Stimulated activated CD8-positive, alpha-beta memory T cell treated with anti-CD3 and anti-CD28 coated beads, Interleukin-12 subunit alpha, Interleukin-12 subunit beta, amount 100 ng/mL, for 4 hours (primary cell): ENCODE results near the gene VSTM4.

ENCODE experiments used
- DNase-seq: peaks from one replicate; pipeline ENCODE4 v3.0.0-alpha.2; 2020; ENCODE audit warnings: low read depth

Gene VSTM4

DNA sequence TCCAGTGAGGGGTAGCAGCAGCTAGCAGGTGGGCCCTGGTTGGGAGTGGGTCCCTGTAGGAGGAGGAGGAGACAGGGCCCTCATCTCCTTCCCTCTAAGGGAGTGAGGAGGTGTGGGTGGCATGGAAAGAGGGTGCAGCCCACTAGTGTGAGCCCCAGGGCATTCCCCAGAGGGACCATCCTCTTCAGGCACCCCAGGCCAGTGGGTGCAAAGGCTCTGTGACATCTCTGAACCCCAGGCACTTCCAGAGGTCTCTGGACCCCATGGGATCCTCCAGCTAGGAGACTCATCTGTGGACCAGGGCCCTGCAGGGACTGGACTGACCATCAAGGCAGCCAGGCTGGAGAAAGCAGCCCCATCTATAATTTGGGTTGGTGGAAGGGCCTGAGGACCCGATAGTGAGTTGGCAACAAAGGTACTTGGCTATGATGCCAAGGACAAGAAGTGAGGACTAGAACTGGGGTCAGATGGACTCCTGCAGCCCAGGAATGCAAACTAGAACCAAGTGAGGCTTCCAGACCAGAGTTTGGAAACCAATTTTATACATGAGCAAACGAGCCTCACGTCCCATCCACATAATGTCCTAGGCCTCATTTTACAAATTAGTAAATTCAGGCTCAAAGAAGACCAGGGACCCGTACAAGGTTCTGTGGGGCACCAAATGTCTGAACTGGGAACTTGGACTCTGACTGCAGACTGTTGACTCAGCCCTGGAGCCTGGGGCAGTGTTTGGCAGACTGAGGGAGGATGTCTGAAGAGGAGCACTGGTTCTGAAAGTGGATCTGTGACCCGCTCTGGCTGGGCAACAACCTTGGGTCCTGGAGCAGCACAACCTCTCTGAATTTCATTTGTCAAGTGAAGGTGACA, 1.4 kb upstream of the VSTM4 start:
- DNase-seq, result no peak

DNA sequence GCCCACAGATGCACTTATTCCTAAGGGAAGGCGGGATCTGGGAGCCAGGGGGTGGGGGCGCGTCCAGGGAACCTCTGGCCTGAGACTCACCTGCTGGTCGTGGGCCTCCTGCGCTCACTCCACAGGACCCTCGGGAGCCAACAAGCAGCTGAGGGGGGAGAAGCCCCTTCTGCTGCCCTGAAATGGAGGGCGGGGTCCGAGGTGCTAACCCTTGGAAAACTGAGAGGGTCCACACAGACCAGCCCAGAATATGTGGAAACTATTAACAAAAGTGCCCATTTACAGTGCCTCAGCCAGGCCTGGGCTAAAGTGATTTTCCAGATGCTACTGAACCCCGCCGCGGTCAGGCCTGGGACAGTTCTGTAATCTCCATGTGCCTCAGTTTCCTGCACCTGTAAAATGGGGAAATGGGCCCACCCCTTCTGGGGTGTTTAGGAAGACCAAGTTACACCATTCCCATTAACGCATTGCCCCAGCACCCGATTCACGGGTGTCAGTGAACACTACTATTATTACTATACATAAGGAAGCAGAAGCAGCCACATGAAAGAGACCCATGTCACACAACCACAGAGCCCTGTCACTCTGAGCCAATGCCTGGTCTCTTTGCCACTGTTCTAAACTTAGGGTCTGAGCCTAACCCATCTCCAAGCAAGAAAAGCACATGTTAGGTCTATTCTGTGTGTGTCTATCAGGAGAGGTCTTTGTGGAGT, 630 bp upstream of the VSTM4 start:
- DNase-seq, result no peak

DNA sequence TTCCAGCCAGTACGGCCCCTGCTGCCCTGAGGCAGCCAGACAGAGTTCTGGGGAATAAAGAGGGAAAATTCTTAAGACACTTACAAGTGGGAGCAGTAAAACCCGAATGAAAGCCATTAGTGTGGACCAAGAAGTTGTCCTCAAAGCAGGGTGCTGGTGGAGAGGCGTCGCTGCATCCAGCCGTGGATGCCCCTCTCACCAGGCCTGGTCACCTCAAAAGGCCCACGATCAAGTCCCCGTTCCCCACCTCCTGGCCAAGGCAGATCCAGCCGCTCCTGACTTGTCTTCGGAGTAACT, 656 bp downstream of the VSTM4 start:
- no peak for DNase-seq

DNA sequence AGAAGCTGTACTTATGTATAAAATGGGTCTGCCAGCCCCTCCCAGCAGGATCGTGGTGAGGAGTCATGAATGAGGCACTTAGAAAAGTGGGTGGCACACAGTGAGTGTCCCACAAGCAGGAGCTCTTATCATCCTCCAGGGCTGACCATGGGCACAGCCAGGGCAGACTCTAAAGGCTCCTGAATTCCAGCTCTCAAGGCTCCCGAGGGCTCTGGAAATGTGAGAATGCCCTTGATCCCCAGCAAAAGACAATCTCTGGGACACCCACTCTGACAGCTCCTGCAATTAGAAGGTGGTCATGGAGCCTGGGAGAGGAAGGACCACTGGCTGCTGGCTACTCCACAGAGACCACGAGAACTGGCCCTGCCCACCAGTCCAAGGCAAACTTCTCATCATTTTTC, 1.6 kb downstream of the VSTM4 start:
- no peak for DNase-seq

DNA sequence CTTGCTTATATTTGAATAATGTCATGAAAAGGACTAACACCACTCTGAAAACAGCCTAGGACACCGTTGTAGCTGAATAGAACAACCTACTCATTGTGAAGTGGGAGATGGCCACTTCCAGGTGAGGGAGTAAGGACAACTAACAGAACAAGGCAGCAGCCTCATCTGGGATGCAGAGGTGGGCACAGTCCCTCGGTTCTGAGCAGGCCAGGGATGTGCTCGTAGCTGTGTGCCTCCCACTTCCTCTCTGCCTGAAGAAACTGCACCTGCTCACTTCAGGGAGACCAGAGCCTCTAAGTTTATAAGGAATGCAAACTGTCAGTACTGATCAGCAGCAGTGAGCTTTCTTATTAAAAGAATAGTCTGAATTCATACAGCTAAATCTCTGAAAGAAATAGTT, 2.5 kb downstream of the VSTM4 start:
- DNase-seq, result no peak

DNA sequence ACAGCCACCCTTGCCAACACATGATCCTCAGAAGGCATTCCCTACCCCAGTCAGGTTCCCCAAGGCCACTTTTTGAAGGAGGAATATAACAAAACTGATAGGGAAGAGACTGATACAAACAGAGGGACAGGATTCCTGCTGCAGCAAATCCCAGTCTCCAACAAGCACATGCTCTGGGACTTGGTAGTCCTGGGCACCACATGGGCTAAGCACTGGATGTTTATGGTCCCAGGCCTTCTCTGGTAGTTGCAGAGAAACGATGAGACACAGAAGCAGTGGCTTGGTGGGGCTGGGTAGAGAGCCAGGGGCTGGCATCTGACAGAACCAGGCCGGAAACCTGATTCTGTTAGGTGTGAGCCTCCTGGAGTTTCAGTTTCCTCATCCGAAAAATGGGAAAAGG, 3.2 kb downstream of the VSTM4 start:
- DNase-seq, result no peak

DNA sequence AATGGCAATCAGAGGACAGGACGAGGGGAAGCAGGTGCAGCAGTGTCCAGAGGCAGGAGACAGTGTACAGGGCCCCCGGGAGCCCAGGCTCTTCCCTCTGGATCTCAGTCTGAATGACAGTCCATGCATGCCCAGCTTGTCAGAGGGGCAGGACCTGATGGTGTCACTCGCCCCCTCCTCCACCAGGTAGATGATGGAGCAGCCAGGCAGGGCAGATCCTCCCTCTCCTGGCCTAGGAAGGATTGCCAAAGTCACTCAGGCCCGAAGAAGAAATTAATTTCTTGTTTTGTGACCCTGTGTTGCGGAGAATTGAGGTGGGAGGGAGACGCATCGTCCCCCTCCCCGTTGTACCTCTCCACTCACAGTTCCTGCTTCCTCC, 4.0 kb downstream of the VSTM4 start:
- no peak for DNase-seq

DNA sequence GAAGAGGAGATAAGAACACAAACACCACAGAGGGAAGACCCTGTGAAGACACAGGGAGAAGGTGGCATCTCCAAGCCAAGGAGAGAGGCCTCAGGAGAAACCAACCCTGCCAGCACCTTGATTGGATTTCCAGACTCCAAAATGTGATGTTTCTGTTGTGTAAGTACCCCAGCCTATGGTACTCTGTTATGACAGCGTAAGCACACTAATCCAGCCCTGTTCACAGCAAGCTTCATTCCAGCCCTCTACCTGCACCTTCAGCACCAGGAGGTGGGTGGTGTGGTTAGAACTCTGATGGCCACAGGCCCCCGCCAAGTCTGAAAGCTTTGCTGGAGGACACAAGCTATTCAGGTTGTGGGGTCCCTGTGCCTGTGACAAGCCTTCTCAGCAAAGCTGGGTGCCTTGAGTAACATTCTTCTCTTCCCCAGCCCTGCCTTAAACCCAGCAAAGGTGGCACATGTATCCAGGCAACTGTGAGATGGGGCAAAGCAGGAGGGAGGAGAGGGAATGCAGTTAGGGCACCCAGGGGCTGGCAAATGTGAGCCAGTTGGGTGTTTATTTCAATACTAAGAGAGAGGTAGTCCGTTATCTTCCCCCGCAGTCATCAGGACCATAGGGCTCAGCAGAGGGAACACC, 4.5 kb downstream of the VSTM4 start:
- no peak for DNase-seq

DNA sequence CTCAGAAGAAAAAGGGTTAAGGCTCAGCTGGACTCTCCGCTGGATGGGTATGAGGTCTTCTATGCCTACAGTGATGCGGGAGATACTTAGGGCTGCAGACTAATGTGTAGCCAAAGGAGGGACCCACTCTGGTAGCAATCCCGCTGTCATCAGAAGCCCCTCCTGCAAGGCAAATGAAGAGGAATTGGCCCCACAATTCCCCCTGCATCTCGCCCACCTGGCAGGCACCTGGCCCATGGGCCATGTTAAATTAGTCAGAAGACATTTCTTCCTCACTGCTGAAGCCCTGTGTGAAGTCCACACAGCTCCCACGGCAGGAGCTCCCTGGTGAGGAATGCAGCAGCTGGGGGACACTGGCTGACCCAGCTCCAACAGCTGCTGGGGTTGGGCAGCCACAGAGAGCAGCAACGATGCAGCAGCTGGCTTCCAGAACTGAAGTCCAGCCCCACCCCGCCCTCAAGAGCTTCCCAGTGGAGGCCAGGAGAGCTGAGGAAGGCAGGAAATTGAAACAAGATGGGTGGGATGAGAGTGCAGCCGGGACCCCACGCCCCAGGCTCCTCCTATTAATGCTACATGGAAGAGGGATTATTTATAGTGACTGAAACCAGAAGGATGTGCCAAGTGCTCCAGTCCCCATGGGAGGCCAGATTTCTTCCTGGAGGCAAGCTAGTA, 5.5 kb downstream of the VSTM4 start:
- no peak for DNase-seq

DNA sequence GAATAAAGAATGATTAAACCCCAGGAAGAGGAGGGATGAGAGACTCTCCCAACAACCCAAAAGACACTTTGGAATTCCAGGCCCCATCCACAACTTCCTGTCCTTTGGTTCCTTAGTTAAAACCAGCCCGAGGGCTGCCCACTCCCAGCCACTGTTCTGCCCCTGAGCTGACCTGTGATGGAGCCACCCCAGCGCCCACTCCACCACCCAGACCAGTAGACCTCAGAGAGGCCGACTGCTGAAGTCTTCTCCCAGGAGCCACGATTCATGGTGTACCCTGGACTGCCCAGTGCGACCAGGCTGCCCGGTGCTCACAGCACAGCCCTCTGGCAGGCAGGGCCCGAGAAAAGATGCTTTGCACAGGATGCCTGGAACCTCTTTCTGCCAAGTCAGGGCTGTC, 6.7 kb downstream of the VSTM4 start:
- DNase-seq, result no peak

DNA sequence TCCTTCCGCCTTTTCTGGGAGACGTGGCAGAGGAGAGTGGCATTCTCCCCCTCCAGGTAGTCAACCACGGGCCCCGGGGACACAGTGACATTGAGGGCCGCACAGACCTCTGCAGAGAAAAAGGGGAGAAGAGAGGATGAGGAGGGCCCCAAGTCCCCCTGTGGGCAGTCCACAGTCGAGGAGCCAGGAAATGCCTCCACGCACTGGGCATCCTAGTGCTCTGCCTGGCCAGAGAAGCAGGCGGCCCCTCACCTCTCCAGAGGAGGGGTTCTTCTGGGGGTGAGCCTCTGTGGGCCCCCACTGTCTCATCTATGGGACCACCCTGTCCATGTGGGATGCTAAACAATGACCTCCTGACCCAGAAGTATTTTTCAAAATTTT, 7.4 kb downstream of the VSTM4 start:
- no peak for DNase-seq

DNA sequence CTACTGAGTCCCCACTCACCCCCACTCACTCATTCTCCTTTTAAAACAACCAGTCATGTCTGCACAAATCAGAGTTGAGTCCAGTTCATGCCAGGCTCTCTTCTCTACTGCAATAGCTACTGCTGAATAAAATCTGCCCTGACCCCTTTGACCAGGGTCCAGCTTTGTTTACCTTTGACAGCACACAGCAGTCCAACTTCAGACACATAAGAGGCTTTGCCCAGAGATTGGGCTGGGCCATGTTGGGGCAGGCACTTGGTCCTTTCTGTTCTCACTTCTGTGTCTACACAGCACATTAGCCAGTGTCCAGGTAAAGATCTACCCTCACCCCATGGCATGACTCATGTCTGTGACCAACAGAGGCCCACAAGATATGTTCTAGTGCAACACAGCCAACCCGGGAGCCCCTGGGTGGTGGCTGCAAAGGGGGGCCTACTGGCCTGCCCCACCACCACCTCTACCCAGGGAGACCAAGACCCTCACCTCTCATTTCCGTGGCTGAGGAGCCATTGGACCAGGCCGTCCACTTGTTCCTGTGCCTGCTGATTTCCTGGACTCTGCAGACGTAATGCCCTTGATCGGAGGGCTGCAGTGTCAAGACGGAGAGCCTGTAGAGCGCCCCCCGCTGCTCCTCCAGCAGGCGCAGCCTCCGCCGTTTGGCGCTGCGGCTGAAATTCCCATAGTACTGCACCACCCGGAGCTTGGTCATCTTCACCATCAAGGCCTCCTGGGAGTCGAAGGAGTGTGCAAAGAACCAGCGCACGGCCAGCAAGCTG, 8.0 kb downstream of the VSTM4 start:
- no peak for DNase-seq

DNA sequence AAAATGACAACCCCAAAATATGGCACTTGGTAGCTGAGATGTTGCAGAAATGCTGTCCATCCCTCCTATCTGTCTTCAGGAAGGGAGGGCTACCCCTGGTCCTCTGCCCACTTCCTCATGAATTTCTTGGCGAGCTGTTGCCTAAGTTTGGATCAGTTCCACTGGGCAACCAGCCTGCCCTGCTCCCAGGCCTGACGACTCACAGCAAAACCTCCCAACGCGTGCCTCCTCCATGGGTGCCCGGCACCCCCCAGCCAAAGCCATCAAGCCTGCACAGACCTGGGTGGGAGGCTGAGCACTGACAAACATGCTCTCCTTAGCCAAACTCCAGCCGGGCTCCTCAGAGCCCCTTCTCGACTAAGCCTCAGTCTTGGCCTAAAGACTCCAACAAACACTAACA, 8.9 kb downstream of the VSTM4 start:
- DNase-seq, result no peak

DNA sequence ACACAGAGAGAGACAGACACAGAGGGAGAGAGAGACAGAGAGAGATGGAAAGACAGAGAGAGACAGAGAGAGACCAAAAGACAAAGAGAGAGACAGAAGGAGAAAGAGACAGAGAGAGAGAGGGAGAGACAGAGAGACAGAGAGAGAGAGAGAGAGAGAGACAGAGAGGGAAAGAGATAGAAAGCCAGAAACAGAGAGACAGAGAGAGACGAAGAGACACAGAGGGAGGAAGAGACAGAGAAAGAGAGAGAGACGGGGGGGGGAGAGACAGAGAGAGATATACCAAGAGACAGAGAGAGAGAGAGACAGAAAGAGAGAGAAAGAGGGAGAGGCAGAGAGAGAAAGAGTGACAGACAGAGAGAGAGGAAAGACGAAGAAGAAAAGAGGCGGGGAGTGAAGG, 10.2 kb downstream of the VSTM4 start:
- DNase-seq, result no peak

DNA sequence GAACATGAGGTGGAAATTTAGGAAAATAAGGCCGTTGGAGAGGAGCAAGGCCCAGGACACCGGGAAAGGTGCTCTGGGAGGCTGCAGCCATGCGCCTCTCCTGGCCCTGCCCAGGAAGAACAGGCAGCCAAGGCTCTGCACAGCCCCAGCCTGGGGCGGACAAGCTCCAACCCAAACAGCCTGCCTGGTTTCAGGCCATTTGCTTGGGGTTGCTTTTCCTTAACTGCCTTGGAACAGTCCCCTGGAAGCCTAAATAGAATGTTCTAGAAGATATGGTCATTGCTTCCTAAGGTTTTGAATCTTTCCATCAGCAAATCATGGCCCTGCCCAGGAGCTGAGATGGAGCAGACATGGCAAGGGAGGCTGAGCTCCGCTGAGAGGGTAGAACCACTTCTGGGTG, 11.0 kb downstream of the VSTM4 start:
- DNase-seq, result no peak

DNA sequence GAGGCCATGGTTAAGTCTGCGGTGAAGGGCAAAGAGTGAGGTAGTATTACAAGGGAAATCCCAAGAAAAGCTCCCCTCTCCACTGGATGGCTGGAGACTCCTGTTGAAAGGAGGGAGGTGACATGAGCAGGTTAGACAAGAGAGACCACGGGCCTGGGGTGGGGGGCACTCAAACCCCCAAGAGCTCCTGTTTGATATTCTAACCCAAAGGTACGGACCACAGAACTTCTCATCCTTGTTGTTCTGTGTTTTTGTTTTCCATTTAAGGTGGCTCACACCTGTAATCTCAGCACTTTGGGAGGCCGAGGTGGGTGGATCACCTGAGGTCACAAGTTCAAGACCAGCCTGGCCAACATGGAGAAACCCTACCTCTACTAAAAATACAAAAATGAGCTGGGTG, 11.6 kb downstream of the VSTM4 start:
- DNase-seq, result no peak

DNA sequence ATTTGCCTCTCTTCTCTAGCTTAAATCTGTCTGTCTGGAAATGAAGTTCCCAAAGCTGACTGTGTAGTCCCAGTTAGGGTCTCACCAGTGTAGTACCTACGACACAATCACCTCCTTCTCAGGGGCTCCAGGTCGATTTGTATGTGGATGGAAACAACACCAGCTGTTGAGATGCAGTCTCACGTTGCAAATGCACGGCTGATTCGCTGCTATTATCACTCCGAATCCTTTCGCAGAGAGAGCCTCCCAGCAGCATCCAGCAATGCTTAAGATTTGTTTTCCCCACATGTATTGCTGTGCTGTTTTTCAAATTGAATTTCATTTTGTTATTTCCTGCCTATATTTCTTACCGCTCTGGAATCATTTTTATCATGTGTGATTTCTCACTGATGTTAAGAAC, 16.3 kb downstream of the VSTM4 start:
- DNase-seq, result no peak

DNA sequence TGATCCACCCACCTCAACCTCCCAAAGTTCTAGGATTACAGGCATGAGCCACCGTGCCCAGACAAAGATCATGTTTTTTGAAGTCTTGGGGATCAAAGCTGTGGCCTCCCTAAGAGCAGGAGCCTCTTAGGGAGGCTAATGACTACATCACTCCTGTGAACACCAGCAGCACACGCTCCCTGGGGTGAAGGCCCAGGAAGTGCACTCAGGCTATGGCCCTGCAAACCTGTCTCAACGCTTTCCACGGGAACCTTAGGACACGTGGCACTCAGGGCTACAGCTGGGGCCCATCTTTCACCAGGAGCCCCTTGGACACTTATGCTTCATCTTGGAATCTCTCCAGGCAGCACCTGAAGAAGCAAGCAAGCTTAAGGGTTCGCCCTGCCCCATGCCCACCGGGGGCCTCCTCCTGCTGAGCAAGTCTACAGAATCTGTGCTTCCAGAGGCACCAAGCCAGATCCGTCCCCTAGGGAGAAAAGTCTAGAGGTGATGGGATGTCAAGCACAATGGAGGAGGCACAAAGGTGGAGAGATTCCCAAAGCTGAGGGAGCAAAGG, 18.4 kb downstream of the VSTM4 start:
- no peak for DNase-seq

DNA sequence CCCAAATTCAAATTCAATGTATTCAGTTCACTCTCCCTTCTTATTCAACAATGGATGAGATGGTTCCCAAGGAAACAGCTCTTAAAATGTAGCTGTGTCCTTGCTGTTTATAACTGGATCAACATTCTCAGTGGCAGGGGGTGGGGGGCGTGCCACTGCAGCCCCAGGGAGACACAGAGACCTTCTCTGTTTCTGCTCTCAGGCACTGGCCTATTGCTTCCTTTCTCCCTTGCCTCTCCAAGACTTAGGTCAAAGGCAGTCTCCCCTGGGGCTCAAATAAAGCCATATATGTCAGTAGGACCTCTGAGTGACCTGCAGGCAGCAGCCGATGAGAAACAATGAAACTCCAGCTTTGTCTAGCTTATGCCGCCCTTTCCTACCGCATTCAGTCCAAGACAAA, 20.7 kb downstream of the VSTM4 start:
- DNase-seq, result no peak

DNA sequence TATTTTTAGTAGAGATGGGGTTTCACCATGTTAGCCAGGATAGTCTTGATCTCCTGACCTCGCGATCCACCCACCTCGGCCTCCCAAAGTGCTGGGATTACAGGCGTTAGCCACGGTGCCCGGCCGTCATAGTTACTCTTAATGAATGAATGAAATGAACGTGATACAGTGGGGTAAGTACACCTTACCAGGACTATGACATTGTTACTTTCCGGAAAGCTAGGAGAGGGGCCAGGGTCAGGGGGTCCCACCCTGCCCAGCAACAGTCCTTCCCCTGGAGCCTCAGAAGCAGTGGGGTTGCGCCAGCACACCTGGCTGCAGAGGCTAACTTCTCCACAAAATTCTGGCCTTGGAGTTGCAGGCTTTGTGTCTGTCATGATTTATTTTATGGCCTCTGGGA, 21.4 kb downstream of the VSTM4 start:
- no peak for DNase-seq

DNA sequence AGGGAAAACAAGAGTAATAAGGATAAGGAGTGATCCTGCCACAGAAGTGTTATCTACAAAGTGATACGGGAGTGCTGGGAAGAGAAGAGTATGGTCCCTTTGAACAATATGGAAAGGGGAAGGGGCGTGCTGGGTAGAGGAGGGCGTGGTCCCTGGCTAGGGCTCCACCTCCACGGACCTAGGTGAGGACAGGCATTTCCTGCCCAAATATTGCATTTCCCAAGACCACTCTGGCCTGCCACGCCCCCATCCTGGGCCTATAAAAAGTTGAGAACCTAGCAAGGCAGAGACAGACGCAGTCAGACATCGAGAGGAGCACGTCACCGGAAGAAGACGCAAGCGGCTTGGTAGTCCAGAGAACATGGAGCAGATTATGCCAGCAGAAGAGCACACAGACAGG, 22.8 kb downstream of the VSTM4 start:
- no peak for DNase-seq
